ENCODE data around the gene TBCD. TPM values are rescaled to one million over a fixed set of nuclear protein-coding genes. Genes with fewer than 3 reads are reported as not detected.
A peak's percentile ranks its signal among the peaks of the same experiment; 100 is the strongest.

TBCD gene
- total and polyA plus RNA-seq, 2 donors, result 140 to 292 TPM

GRCh38 chr17:82870091-82870491 is 118.2 kb downstream of the TBCD start:
- DNase-seq (ENCODE audit: low read depth in 6 of 9, low spot score in 9 of 9), result no peak
- H3K27ac ChIP-seq (ENCODE audit: low read depth in 1 of 2, low read length in 1 of 2), result peak overlapping the region in 1 of 2 donors; percentile 89
- H3K27me3 ChIP-seq (ENCODE audit: control insufficient read depth in 2 of 2, insufficient read depth in 1 of 2, low read length in 1 of 2), result peaks cover 0 to 4% of the 10 kb centered on the region in 2 donors
- H3K4me3 ChIP-seq (ENCODE audit: low read length in 2 of 2), result no peak overlapping the region
- H3K4me1 ChIP-seq (ENCODE audit: control insufficient read depth in 2 of 2, insufficient read depth in 2 of 2, low read length in 2 of 2), result peaks cover 47 to 96% of the 10 kb centered on the region in 2 donors
- 92% methylated on average over 35 of the region's 35 CpGs for WGBS
- H3K36me3 ChIP-seq (ENCODE audit: control insufficient read depth in 2 of 2, insufficient read depth in 2 of 2, low read length in 1 of 2), result peaks cover 28 to 29% of the 10 kb centered on the region in 2 donors
- peaks cover 0 to 17% of the 10 kb centered on the region in 2 donors for H3K9me3 ChIP-seq (ENCODE audit: control insufficient read depth in 2 of 2, insufficient read depth in 1 of 2, low read length in 1 of 2)

GRCh38 chr17:82870541-82870940 is 118.7 kb downstream of the TBCD start:
- Histone ChIP-seq H3K27ac (ENCODE audit: low read depth in 1 of 2, low read length in 1 of 2) (peak overlapping the region; percentile 56 to 89), H3K36me3 (ENCODE audit: control insufficient read depth in 2 of 2, insufficient read depth in 2 of 2, low read length in 1 of 2) (peaks cover 28 to 29% of the 10 kb centered on the region in 2 donors), H3K9me3 (ENCODE audit: control insufficient read depth in 2 of 2, insufficient read depth in 1 of 2, low read length in 1 of 2) (peaks cover 0 to 13% of the 10 kb centered on the region in 2 donors), H3K27me3 (ENCODE audit: control insufficient read depth in 2 of 2, insufficient read depth in 1 of 2, low read length in 1 of 2) (peaks cover 0 to 4% of the 10 kb centered on the region in 2 donors), H3K4me3 (ENCODE audit: low read length in 2 of 2) (no peak overlapping the region), H3K4me1 (ENCODE audit: control insufficient read depth in 2 of 2, insufficient read depth in 2 of 2, low read length in 2 of 2) (peaks cover 43 to 96% of the 10 kb centered on the region in 2 donors)
- no peak for DNase-seq (ENCODE audit: low read depth in 6 of 9, low spot score in 9 of 9)
- 93% methylated on average over 14 of the region's 14 CpGs for WGBS

GRCh38 chr17:82871056-82871775 is 119.4 kb downstream of the TBCD start:
- H3K36me3 ChIP-seq (ENCODE audit: control insufficient read depth in 2 of 2, insufficient read depth in 2 of 2, low read length in 1 of 2), result peaks cover 28 to 32% of the 10 kb centered on the region in 2 donors
- H3K27ac ChIP-seq (ENCODE audit: low read depth in 1 of 2, low read length in 1 of 2), result peak overlapping the region; percentile 56 to 89
- no peak overlapping the region for H3K4me3 ChIP-seq (ENCODE audit: low read length in 2 of 2)
- WGBS, result 54% methylated on average over 31 of the region's 31 CpGs
- DNase-seq (ENCODE audit: low read depth in 6 of 9, low spot score in 9 of 9), result peak in 1 of 9 donors; percentile 78
- peaks cover 0 to 4% of the 10 kb centered on the region in 2 donors for H3K27me3 ChIP-seq (ENCODE audit: control insufficient read depth in 2 of 2, insufficient read depth in 1 of 2, low read length in 1 of 2)
- peaks cover 36 to 95% of the 10 kb centered on the region in 2 donors for H3K4me1 ChIP-seq (ENCODE audit: control insufficient read depth in 2 of 2, insufficient read depth in 2 of 2, low read length in 2 of 2)
- H3K9me3 ChIP-seq (ENCODE audit: control insufficient read depth in 2 of 2, insufficient read depth in 1 of 2, low read length in 1 of 2), result peaks cover 0 to 13% of the 10 kb centered on the region in 2 donors

GRCh38 chr17:82871776-82872561 is 120.1 kb downstream of the TBCD start:
- Histone ChIP-seq H3K36me3 (ENCODE audit: control insufficient read depth in 2 of 2, insufficient read depth in 2 of 2, low read length in 1 of 2) (peaks cover 28 to 33% of the 10 kb centered on the region in 2 donors), H3K27ac (ENCODE audit: low read depth in 1 of 2, low read length in 1 of 2) (peak overlapping the region; percentile 56 to 89), H3K4me3 (ENCODE audit: low read length in 2 of 2) (no peak overlapping the region), H3K9me3 (ENCODE audit: control insufficient read depth in 2 of 2, insufficient read depth in 1 of 2, low read length in 1 of 2) (peaks cover 1 to 13% of the 10 kb centered on the region in 2 donors), H3K4me1 (ENCODE audit: control insufficient read depth in 2 of 2, insufficient read depth in 2 of 2, low read length in 2 of 2) (peaks cover 30 to 94% of the 10 kb centered on the region in 2 donors), H3K27me3 (ENCODE audit: control insufficient read depth in 2 of 2, insufficient read depth in 1 of 2, low read length in 1 of 2) (peaks cover 0 to 1% of the 10 kb centered on the region in 2 donors)
- 90% methylated on average over 41 of the region's 41 CpGs for WGBS
- DNase-seq (ENCODE audit: low read depth in 6 of 9, low spot score in 9 of 9), result no peak

GRCh38 chr17:82872591-82873520 is 121.0 kb downstream of the TBCD start:
- Histone ChIP-seq H3K4me3 (ENCODE audit: low read length in 2 of 2) (no peak overlapping the region), H3K9me3 (ENCODE audit: control insufficient read depth in 2 of 2, insufficient read depth in 1 of 2, low read length in 1 of 2) (peaks cover 1 to 11% of the 10 kb centered on the region in 2 donors), H3K27ac (ENCODE audit: low read depth in 1 of 2, low read length in 1 of 2) (peak overlapping the region in 1 of 2 donors; percentile 89), H3K4me1 (ENCODE audit: control insufficient read depth in 2 of 2, insufficient read depth in 2 of 2, low read length in 2 of 2) (peaks cover 28 to 91% of the 10 kb centered on the region in 2 donors), H3K27me3 (ENCODE audit: control insufficient read depth in 2 of 2, insufficient read depth in 1 of 2, low read length in 1 of 2) (no peaks in the 10 kb centered on the region), H3K36me3 (ENCODE audit: control insufficient read depth in 2 of 2, insufficient read depth in 2 of 2, low read length in 1 of 2) (peaks cover 28 to 31% of the 10 kb centered on the region in 2 donors)
- DNase-seq (ENCODE audit: low read depth in 6 of 9, low spot score in 9 of 9), result peak in 1 of 9 donors; percentile 64
- 73% methylated on average over 33 of the region's 33 CpGs for WGBS

GRCh38 chr17:82873521-82873920 is 121.7 kb downstream of the TBCD start:
- DNase-seq (ENCODE audit: low read depth in 6 of 9, low spot score in 9 of 9), result no peak
- peak overlapping the region in 1 of 2 donors; percentile 89 for H3K27ac ChIP-seq (ENCODE audit: low read depth in 1 of 2, low read length in 1 of 2)
- H3K36me3 ChIP-seq (ENCODE audit: control insufficient read depth in 2 of 2, insufficient read depth in 2 of 2, low read length in 1 of 2), result peaks cover 28 to 34% of the 10 kb centered on the region in 2 donors
- H3K9me3 ChIP-seq (ENCODE audit: control insufficient read depth in 2 of 2, insufficient read depth in 1 of 2, low read length in 1 of 2), result peaks cover 1 to 10% of the 10 kb centered on the region in 2 donors
- WGBS, result 96% methylated on average over 19 of the region's 19 CpGs
- peaks cover 26 to 92% of the 10 kb centered on the region in 2 donors for H3K4me1 ChIP-seq (ENCODE audit: control insufficient read depth in 2 of 2, insufficient read depth in 2 of 2, low read length in 2 of 2)
- H3K27me3 ChIP-seq (ENCODE audit: control insufficient read depth in 2 of 2, insufficient read depth in 1 of 2, low read length in 1 of 2), result no peaks in the 10 kb centered on the region
- no peak overlapping the region for H3K4me3 ChIP-seq (ENCODE audit: low read length in 2 of 2)

- Histone ChIP-seq H3K36me3 (ENCODE audit: control insufficient read depth in 2 of 2, insufficient read depth in 2 of 2, low read length in 1 of 2) (peaks cover 31 to 37% of the 10 kb centered on the region in 2 donors), H3K27me3 (ENCODE audit: control insufficient read depth in 2 of 2, insufficient read depth in 1 of 2, low read length in 1 of 2) (no peaks in the 10 kb centered on the region), H3K9me3 (ENCODE audit: control insufficient read depth in 2 of 2, insufficient read depth in 1 of 2, low read length in 1 of 2) (peaks cover 1 to 10% of the 10 kb centered on the region in 2 donors), H3K4me3 (ENCODE audit: low read length in 2 of 2) (no peak overlapping the region), H3K4me1 (ENCODE audit: control insufficient read depth in 2 of 2, insufficient read depth in 2 of 2, low read length in 2 of 2) (peaks cover 26 to 93% of the 10 kb centered on the region in 2 donors), H3K27ac (ENCODE audit: low read depth in 1 of 2, low read length in 1 of 2) (no peak overlapping the region)
- WGBS, result 89% methylated on average over 34 of the region's 34 CpGs
- DNase-seq (ENCODE audit: low read depth in 6 of 9, low spot score in 9 of 9), result no peak
Observed at GRCh38 chr17:82874011-82874835, 122.4 kb downstream of the TBCD start.

GRCh38 chr17:82875407-82875856 is 123.6 kb downstream of the TBCD start:
- DNase-seq (ENCODE audit: low read depth in 6 of 9, low spot score in 9 of 9), result no peak
- Histone ChIP-seq H3K4me1 (ENCODE audit: control insufficient read depth in 2 of 2, insufficient read depth in 2 of 2, low read length in 2 of 2) (peaks cover 24 to 92% of the 10 kb centered on the region in 2 donors), H3K36me3 (ENCODE audit: control insufficient read depth in 2 of 2, insufficient read depth in 2 of 2, low read length in 1 of 2) (peaks cover 27 to 30% of the 10 kb centered on the region in 2 donors), H3K27ac (ENCODE audit: low read depth in 1 of 2, low read length in 1 of 2) (peak overlapping the region in 1 of 2 donors; percentile 49), H3K27me3 (ENCODE audit: control insufficient read depth in 2 of 2, insufficient read depth in 1 of 2, low read length in 1 of 2) (no peaks in the 10 kb centered on the region), H3K9me3 (ENCODE audit: control insufficient read depth in 2 of 2, insufficient read depth in 1 of 2, low read length in 1 of 2) (peaks cover 1 to 6% of the 10 kb centered on the region in 2 donors), H3K4me3 (ENCODE audit: low read length in 2 of 2) (no peak overlapping the region)
- WGBS, result 95% methylated on average over 19 of the region's 19 CpGs
